GM23338 (cell line): ENCODE results near the gene GNPDA2. TPM values are rescaled to one million over a fixed set of nuclear protein-coding genes. Genes with fewer than 3 reads are reported as not detected.

Experiments used
- ATAC-seq: fragments of 200-7000 bp; cut with Tn5 transposase; 3 replicates; pipeline ENCODE4 v1.9.1; 2020
- DNase-seq: peaks from one replicate; pipeline ENCODE4 v3.0.0-alpha.2; 2015; ENCODE audit warnings: low spot score
- H2AFZ ChIP-seq: fragments of 200-600 bp; sonication (generic); 2 replicates; pipeline ENCODE4 v1.8.0; 2016; ENCODE audit warnings: antibody characterized with exemption, mild to moderate bottlenecking, moderate library complexity
- H3F3A ChIP-seq: fragments of 200-600 bp; sonication (generic); replicated peaks from 2 replicates; pipeline ENCODE4 v1.8.0; 2017; ENCODE audit warnings: antibody characterized with exemption, mixed run types, low read depth
- H3K27ac ChIP-seq: fragments of 200-600 bp; sonication (generic); 2 replicates; pipeline ENCODE4 v1.6.1; 2016; ENCODE audit warnings: low read depth
- H3K27me3 ChIP-seq: fragments of 200-600 bp; sonication (generic); 2 replicates; pipeline ENCODE4 v1.8.0; 2016; ENCODE audit warnings: mild to moderate bottlenecking, mixed run types, moderate library complexity; ENCODE audit not compliant: insufficient read depth
- H3K36me3 ChIP-seq: fragments of 200-600 bp; sonication (generic); 2 replicates; pipeline ENCODE4 v1.8.0; 2016; ENCODE audit warnings: mild to moderate bottlenecking; ENCODE audit not compliant: insufficient read depth
- H3K4me1 ChIP-seq: fragments of 200-600 bp; sonication (generic); 2 replicates; pipeline ENCODE4 v1.8.0; 2016; ENCODE audit warnings: mild to moderate bottlenecking, moderate library complexity; ENCODE audit not compliant: insufficient read depth
- H3K4me2 ChIP-seq: fragments of 200-600 bp; sonication (generic); 2 replicates; pipeline ENCODE4 v1.7.1; 2017; ENCODE audit warnings: mixed run types
- H3K4me3 ChIP-seq: fragments of 200-600 bp; sonication (generic); 2 replicates; pipeline ENCODE4 v1.6.1; 2016; ENCODE audit warnings: mixed run types
- H3K79me2 ChIP-seq: fragments of 200-600 bp; sonication (generic); replicated peaks from 2 replicates; pipeline ENCODE4 v1.8.0; 2017; ENCODE audit warnings: mild to moderate bottlenecking; ENCODE audit not compliant: insufficient read depth
- H3K9me2 ChIP-seq: fragments of 200-600 bp; sonication (generic); 2 replicates; pipeline ENCODE4 v1.8.0; 2017; ENCODE audit not compliant: insufficient read depth
- H4K20me1 ChIP-seq: fragments of 200-600 bp; sonication (generic); replicated peaks from 2 replicates; pipeline ENCODE4 v1.8.0; 2017; ENCODE audit warnings: mild to moderate bottlenecking; ENCODE audit not compliant: insufficient read depth
- H3K27ac Mint-ChIP-seq: 2 replicates; pipeline ENCODE4 v1.8.0; 2020; ENCODE audit warnings: inconsistent platforms, mild to moderate bottlenecking, moderate library complexity, mixed read lengths
- H3K27me3 Mint-ChIP-seq: 3 replicates; pipeline ENCODE4 v1.8.0; 2022; ENCODE audit warnings: low read depth, mild to moderate bottlenecking, moderate library complexity, mixed read lengths, inconsistent platforms; ENCODE audit not compliant: insufficient read depth, poor library complexity
- H3K36me3 Mint-ChIP-seq: 3 replicates; pipeline ENCODE4 v1.8.0; 2021; ENCODE audit warnings: low read depth, mild to moderate bottlenecking, inconsistent platforms, moderate library complexity, mixed read lengths
- H3K4me1 Mint-ChIP-seq: 3 replicates; pipeline ENCODE4 v1.8.0; 2020; ENCODE audit warnings: mild to moderate bottlenecking, inconsistent platforms, mixed read lengths
- H3K4me3 Mint-ChIP-seq: 3 replicates; pipeline ENCODE4 v1.8.0; 2021; ENCODE audit warnings: moderate library complexity, mild to moderate bottlenecking, inconsistent platforms, mixed read lengths
- H3K9me3 Mint-ChIP-seq: 3 replicates; pipeline ENCODE4 v1.8.0; 2020; ENCODE audit warnings: moderate library complexity, mild to moderate bottlenecking, inconsistent platforms, mixed read lengths
- CREB1 ChIP-seq: fragments of 250-450 bp; sonication (Bioruptor Pico); IDR thresholded peaks from 2 replicates; pipeline ENCODE4 v1.5.0; 2020; ENCODE audit warnings: low read depth, mild to moderate bottlenecking, moderate library complexity
- ETS1 ChIP-seq: IDR thresholded peaks from 2 replicates; pipeline ENCODE4 v1.6.1; 2016; ENCODE audit warnings: antibody characterized with exemption
- EZH2 ChIP-seq: fragments of 200-600 bp; sonication (generic); IDR thresholded peaks from one replicate; pipeline ENCODE4 v1.8.0; 2017; ENCODE audit warnings: antibody characterized with exemption, mild to moderate bottlenecking, low read depth; ENCODE audit not compliant: unreplicated experiment
- EZH2phosphoT487 ChIP-seq: fragments of 200-600 bp; sonication (generic); IDR thresholded peaks from one replicate; pipeline ENCODE4 v1.8.1; 2018; ENCODE audit warnings: antibody characterized with exemption; ENCODE audit not compliant: unreplicated experiment
- JUNB ChIP-seq: IDR thresholded peaks from one replicate; pipeline ENCODE4 v1.6.1; 2016; ENCODE audit warnings: antibody characterized with exemption; ENCODE audit not compliant: unreplicated experiment
- NANOG ChIP-seq: IDR thresholded peaks from 2 replicates; pipeline ENCODE4 v1.6.1; 2016; ENCODE audit warnings: antibody characterized with exemption, borderline replicate concordance
- POLR2AphosphoS5 ChIP-seq: IDR thresholded peaks from 2 replicates; pipeline ENCODE4 v1.6.1; 2016; ENCODE audit warnings: antibody characterized with exemption, low read depth
- REST ChIP-seq: IDR thresholded peaks from one replicate; pipeline ENCODE4 v1.6.1; 2018; ENCODE audit warnings: antibody characterized with exemption; ENCODE audit not compliant: unreplicated experiment
- STAT1 ChIP-seq: IDR thresholded peaks from one replicate; pipeline ENCODE4 v1.6.1; 2016; ENCODE audit warnings: antibody characterized with exemption; ENCODE audit not compliant: unreplicated experiment
- ZNF114 ChIP-seq: fragments of 250-450 bp; sonication (Bioruptor Pico); IDR thresholded peaks from 2 replicates; pipeline ENCODE4 v1.5.0; 2020; ENCODE audit warnings: mild to moderate bottlenecking, moderate library complexity
- ZNF331 ChIP-seq: fragments of 250-450 bp; sonication (Bioruptor Pico); IDR thresholded peaks from 2 replicates; pipeline ENCODE4 v1.5.0; 2020; ENCODE audit warnings: low read depth, mild to moderate bottlenecking, moderate library complexity
- ZNF462 ChIP-seq: fragments of 250-450 bp; sonication (Bioruptor Pico); IDR thresholded peaks from 2 replicates; pipeline ENCODE4 v1.5.0; 2020; ENCODE audit warnings: mild to moderate bottlenecking, moderate library complexity
- polyA plus RNA-seq: library from polyadenylated mRNA; unstranded; fragments of >200 nt; fragmentation: Nextera tagmentation; extraction: Ambion mirVana; gene quantifications from 2 replicates; pipeline ENCODE4 v1.2.1, GENCODE V29; 2016
- total RNA-seq: library from RNA; depleted of rRNA; stranded (reverse); fragments of >200 nt; shearing (Covaris generic); gene quantifications from 2 replicates; pipeline ENCODE4 v1.2.3, GENCODE V29; 2014
- TF ChIP-seq, protein P1 (sequence below), 2 experiments: fragments of 200-600 bp in 1 of 2; sonication (generic) in 1 of 2; conservative IDR thresholded peaks; 2 replicates each; pipeline versions ENCODE4 v1.5.1 to v1.6.1; 2016 to 2017; ENCODE audit warnings: antibody characterized with exemption in 2 of 2, low read depth in 2 of 2, mild to moderate bottlenecking in 2 of 2, moderate library complexity in 1 of 2

Gene GNPDA2
- total and polyA plus RNA-seq, 2 experiments from 2014 or later = 6.4 to 7.7 TPM

GRCh38 chr4:44771789-44772188 is 45.4 kb upstream of the GNPDA2 start:
- H3K4me3 Mint-ChIP-seq = no peak overlapping the region
- Histone ChIP-seq H3K79me2 (no peaks in the 10 kb centered on the region), H3K27me3 (no peaks in the 10 kb centered on the region), H2AFZ (no peak overlapping the region), H3K4me3 (no peak overlapping the region), H3K4me1 (no peaks in the 10 kb centered on the region), H3F3A (no peaks in the 10 kb centered on the region), H3K9me2 (0 out of 2 replicates have a peak, but pooled peaks cover 9% of the 10 kb centered on the region), H4K20me1 (no peaks in the 10 kb centered on the region), H3K36me3 (peaks cover 14% of the 10 kb centered on the region), H3K4me2 (no peak overlapping the region), H3K27ac (no peak overlapping the region)
- H3K27me3 Mint-ChIP-seq = no peaks in the 10 kb centered on the region
- TF ChIP-seq REST (no peak), EZH2 (no peak), ZNF331 (no peak), CREB1 (CRISPR knock-in tag) (no peak), ZNF462 (CRISPR knock-in tag) (no peak), POLR2AphosphoS5 (no peak), ETS1 (no peak), NANOG (no peak), ZNF114 (CRISPR knock-in tag) (no peak), STAT1 (no peak), EZH2phosphoT487 (no peak), JUNB (no peak)
- TF ChIP-seq, protein P1, sequence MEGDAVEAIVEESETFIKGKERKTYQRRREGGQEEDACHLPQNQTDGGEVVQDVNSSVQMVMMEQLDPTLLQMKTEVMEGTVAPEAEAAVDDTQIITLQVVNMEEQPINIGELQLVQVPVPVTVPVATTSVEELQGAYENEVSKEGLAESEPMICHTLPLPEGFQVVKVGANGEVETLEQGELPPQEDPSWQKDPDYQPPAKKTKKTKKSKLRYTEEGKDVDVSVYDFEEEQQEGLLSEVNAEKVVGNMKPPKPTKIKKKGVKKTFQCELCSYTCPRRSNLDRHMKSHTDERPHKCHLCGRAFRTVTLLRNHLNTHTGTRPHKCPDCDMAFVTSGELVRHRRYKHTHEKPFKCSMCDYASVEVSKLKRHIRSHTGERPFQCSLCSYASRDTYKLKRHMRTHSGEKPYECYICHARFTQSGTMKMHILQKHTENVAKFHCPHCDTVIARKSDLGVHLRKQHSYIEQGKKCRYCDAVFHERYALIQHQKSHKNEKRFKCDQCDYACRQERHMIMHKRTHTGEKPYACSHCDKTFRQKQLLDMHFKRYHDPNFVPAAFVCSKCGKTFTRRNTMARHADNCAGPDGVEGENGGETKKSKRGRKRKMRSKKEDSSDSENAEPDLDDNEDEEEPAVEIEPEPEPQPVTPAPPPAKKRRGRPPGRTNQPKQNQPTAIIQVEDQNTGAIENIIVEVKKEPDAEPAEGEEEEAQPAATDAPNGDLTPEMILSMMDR (conservative IDR thresholded peaks at IDR 0.05; ENCODE audit: low read depth in 2 of 2) = no peak
- no peaks in the 10 kb centered on the region for H3K4me1 Mint-ChIP-seq
- H3K27ac Mint-ChIP-seq = no peak overlapping the region
- peaks cover 31% of the 10 kb centered on the region for H3K36me3 Mint-ChIP-seq
- no peak for ATAC-seq
- H3K9me3 Mint-ChIP-seq = peaks cover 69% of the 10 kb centered on the region
- no peak for DNase-seq
